GM19099 (cell line): Measurements from ENCODE around the gene TOMM34.

ENCODE experiments used
- POLR2A ChIP-seq: IDR thresholded peaks from 3 replicates; pipeline ENCODE4 v1.6.1; 2011; ENCODE audit warnings: low read depth; ENCODE audit not compliant: insufficient read length; ENCODE audit errors: extremely low read depth

TOMM34 gene

GRCh38 chr20:44900231-44900854 is 59.9 kb downstream of the TOMM34 start:
- no peak for TF ChIP-seq POLR2A

DNA sequence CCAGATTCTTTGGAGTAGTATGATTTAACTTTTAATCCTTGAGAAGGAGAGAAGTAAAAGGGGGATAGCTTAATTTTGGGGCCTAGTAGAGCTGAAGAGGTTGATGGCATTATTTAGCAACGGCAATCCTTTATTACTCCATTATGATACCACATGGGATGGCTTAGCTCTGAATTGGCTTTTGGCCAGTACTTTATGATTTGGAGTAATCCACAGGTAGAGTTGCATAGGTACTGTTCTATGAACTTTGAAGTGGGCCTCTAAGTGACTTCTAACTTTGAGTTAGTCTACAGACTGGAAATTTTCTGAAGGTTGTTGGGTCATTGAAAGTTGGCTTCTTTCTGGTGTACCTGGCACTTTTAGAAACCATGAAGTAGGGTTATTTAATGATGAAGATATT is 63.1 kb downstream of the TOMM34 start:
- no peak for TF ChIP-seq POLR2A

DNA sequence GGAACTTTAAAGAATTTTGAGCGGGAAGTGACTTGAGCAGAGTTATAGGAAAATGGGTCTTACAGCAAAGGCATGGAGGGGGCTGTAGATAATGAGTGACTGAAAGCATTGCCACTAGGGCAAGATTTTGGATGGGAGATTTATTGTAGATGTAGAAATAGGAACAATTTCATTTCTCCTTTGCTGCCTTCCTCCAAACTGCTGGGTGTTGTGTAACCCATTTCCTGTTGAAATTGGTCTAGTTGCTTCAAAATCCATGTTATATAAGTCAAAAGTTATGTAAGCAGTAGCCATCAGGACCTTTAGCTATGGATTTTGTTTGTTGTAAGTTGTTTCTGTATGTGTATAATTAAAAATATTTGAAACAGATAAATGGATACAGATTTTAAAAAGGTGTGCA is 63.6 kb downstream of the TOMM34 start:
- no peak for TF ChIP-seq POLR2A

DNA sequence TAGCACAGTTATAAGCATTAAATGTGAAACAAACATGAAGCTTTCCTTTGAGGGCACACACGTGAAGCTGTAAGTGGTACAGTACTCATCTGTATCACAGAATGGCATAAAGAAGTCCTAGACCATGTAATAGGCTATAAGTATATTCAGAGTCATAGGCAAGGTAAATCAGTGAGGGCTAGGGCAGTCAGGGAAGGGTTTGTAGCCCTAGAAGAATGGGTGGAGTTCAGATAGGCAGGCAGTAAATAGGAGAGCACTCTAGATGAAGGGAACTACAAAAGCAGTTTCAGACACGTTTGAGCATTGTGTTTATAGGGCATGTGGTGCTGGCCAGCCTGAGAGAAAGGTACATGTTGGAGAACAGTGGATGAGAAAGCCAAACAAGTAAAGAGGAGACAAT is 65.2 kb downstream of the TOMM34 start:
- no peak for TF ChIP-seq POLR2A
